ENCODE measurements around the gene CNTLN. TPM values are rescaled to one million over a fixed set of nuclear protein-coding genes. Genes with fewer than 3 reads are reported as not detected.

CNTLN gene
- total and polyA plus RNA-seq, 2 of the 8 experiments (the other 6 are each of a cell fraction or from before 2014, with no cell fraction given), result 4.8 to 10.8 TPM

DNA sequence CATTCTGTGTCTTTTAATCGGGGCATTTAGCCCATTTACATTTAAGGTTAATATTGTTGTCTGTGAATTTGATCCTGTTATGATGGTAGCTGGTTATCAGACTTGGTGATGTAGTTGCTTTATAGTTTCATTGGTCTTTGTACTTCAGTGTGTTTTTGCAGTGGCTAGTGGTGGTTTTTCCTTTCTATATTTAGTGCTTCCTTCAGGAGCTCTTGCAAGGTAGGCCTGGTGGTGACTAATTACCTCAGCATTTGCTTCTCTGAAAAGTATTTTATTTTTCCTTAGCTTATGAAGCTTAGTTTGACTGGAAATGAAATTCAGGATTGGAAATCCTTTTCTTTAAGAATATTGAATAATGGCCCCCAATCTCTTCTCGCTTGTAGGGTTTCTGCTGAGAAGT lies 156.9 kb downstream of the CNTLN start:
- Histone ChIP-seq H3K27me3 (replicated peaks in 1 of 4; ENCODE audit: control insufficient read depth in 3 of 4, extremely low read depth in 1 of 4, insufficient read depth in 3 of 4, low read length in 3 of 4) (no peaks in the 10 kb centered on the region), H3K14ac (ENCODE audit: insufficient read length) (no peak overlapping the region), H3K4me2 (ENCODE audit: insufficient read depth in 1 of 2, low read depth in 2 of 2, low read length in 2 of 2) (no peak overlapping the region), H3K23me2 (ENCODE audit: low read depth, low read length) (0 out of 2 replicates have a peak, but pooled peaks cover 2% of the 10 kb centered on the region), H4K5ac (ENCODE audit: insufficient read length, low read depth, low read length) (no peak overlapping the region), H2AK5ac (ENCODE audit: low read depth, low read length) (no peak overlapping the region), H3K18ac (ENCODE audit: extremely low read depth, low read length) (no peak overlapping the region), H3K9ac (replicated peaks in 1 of 4; ENCODE audit: extremely low read depth in 1 of 4, low read depth in 3 of 4, low read length in 3 of 4) (no peak overlapping the region), H2BK5ac (ENCODE audit: low read depth, low read length) (no peak overlapping the region), H3K4me1 (replicated peaks in 1 of 4; ENCODE audit: control insufficient read depth in 3 of 4, insufficient read depth in 4 of 4, low read length in 3 of 4) (no peaks in the 10 kb centered on the region; a peak in 2 of 7 replicates), H4K20me1 (replicated peaks in 1 of 2; ENCODE audit: control insufficient read depth in 1 of 2, insufficient read depth in 2 of 2, low read length in 2 of 2) (no peaks in the 10 kb centered on the region), H2BK15ac (ENCODE audit: low read length) (0 out of 2 replicates have a peak overlapping the region, but pooled peaks have one; percentile 72), H2BK120ac (replicated peaks; ENCODE audit: low read depth, low read length) (no peak overlapping the region), H4K8ac (ENCODE audit: extremely low read depth, insufficient read depth, low read length) (no peak overlapping the region), H3K4me3 (ENCODE audit: extremely low read depth in 1 of 4, insufficient read depth in 2 of 4, low read depth in 3 of 4, low read length in 4 of 4) (no peak overlapping the region), H3K36me3 (ENCODE audit: control insufficient read depth in 2 of 4, insufficient read depth in 4 of 4, low read length in 3 of 4) (no peaks in the 10 kb centered on the region), H3K4ac (replicated peaks; ENCODE audit: insufficient read length, low read depth, low read length) (no peak overlapping the region), H3K56ac (replicated peaks; ENCODE audit: insufficient read length, low read depth, low read length) (no peak overlapping the region), H2BK20ac (ENCODE audit: low read length) (no peak overlapping the region), H3K23ac (ENCODE audit: insufficient read length) (no peak overlapping the region), H3K79me1 (ENCODE audit: low read depth, low read length) (no peaks in the 10 kb centered on the region; the same call in 1 of the 2 replicates), H2BK12ac (ENCODE audit: low read depth, low read length) (no peak overlapping the region), H3K79me2 (ENCODE audit: control insufficient read depth in 1 of 2, insufficient read depth in 2 of 2, low read length in 2 of 2) (no peaks in the 10 kb centered on the region), H4K91ac (replicated peaks; ENCODE audit: insufficient read length, low read length) (no peak overlapping the region), H2AFZ (ENCODE audit: low read length) (no peak overlapping the region), H3K9me3 (ENCODE audit: insufficient read depth in 2 of 2, low read depth in 1 of 2, low read length in 1 of 2) (no peaks in the 10 kb centered on the region; a peak in 1 of 4 replicates), H3K27ac (ENCODE audit: low read depth, low read length) (no peak overlapping the region)
- no peak for FAIRE-seq
- TF ChIP-seq CHD2 (IDR thresholded peaks at IDR 0.05; ENCODE audit: low read length), result no peak
- no peak for TF ChIP-seq NANOG (IDR thresholded peaks at IDR 0.05; ENCODE audit: insufficient read depth, low read depth, low read length, poor library complexity, severe bottlenecking)
- no peak for TF ChIP-seq SIX5 (IDR thresholded peaks at IDR 0.05; ENCODE audit: low read depth, low read length)
- TF ChIP-seq SIRT6 (IDR thresholded peaks at IDR 0.05; ENCODE audit: low read length), result no peak
- no peak for TF ChIP-seq SIN3A (conservative IDR thresholded peaks at IDR 0.05 in 1 of 2, IDR thresholded peaks at IDR 0.05 in 1 of 2; ENCODE audit: low read depth in 1 of 2, low read length in 2 of 2)
- no peak for TF ChIP-seq BRCA1 (IDR thresholded peaks at IDR 0.05; ENCODE audit: low read depth, low read length)
- TF ChIP-seq CHD1 (IDR thresholded peaks at IDR 0.05; ENCODE audit: low read depth, low read length), result no peak
- TF ChIP-seq KDM4A (IDR thresholded peaks at IDR 0.05; ENCODE audit: low read depth, low read length, severe bottlenecking), result no peak
- no peak for TF ChIP-seq EP300 (IDR thresholded peaks at IDR 0.05; ENCODE audit: borderline replicate concordance in 1 of 2, low read depth in 2 of 2, low read length in 2 of 2)
- TF ChIP-seq HDAC2 (IDR thresholded peaks at IDR 0.05; ENCODE audit: borderline replicate concordance in 1 of 2, low read depth in 2 of 2, low read length in 2 of 2), result no peak
- TF ChIP-seq, protein P1, sequence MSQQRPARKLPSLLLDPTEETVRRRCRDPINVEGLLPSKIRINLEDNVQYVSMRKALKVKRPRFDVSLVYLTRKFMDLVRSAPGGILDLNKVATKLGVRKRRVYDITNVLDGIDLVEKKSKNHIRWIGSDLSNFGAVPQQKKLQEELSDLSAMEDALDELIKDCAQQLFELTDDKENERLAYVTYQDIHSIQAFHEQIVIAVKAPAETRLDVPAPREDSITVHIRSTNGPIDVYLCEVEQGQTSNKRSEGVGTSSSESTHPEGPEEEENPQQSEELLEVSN (IDR thresholded peaks at IDR 0.05), result no peak
- TF ChIP-seq ASH2L (IDR thresholded peaks at IDR 0.05; ENCODE audit: low read length), result no peak
- TF ChIP-seq YY1 (IDR thresholded peaks at IDR 0.05; ENCODE audit: low read depth, low read length), result no peak
- ChIA-PET POLR2A (ENCODE audit: partially characterized antibody) (no interaction called here), CTCF (ENCODE audit: partially characterized antibody) (interaction anchor here (1.2 kb wide), 1 partner anchor 103 kb away, joined by 3 read pairs; no protein-coding TSS in a partner anchor)
- no peak for DNase-seq (ENCODE audit: low read depth in 1 of 2, low spot score in 2 of 2)
- WGBS, 2 experiments (ENCODE audit: extremely low coverage in 1 of 2, insufficient coverage in 1 of 2, insufficient read length in 1 of 2, insufficient replicate concordance in 2 of 2, low coverage in 1 of 2, low lambda C conversion rate in 2 of 2, missing lambda C conversion rate in 1 of 2), result 94% methylated on average over 2 of the region's 2 CpGs; no CpG with 5 or more reads in 1 of the 2 experiments
